Parathyroid adenoma (tissue), 2 donors: Measurements from ENCODE around the gene THEMIS.

Experiments
- H2AFZ ChIP-seq: fragments of 300-600 bp; sonication (generic); one replicate; pipeline ENCODE4 v1.7.0; 2017; ENCODE audit warnings: antibody characterized with exemption, mild to moderate bottlenecking
- H3K27ac ChIP-seq: fragments of 300-600 bp; sonication (generic); one replicate; pipeline ENCODE4 v1.7.0; 2017
- H3K27me3 ChIP-seq: fragments of 300-600 bp; sonication (generic); one replicate; pipeline ENCODE4 v1.7.0; 2017; ENCODE audit warnings: low read length; ENCODE audit not compliant: control insufficient read depth, insufficient read depth
- H3K36me3 ChIP-seq: fragments of 300-600 bp; sonication (generic); one replicate; pipeline ENCODE4 v1.7.0; 2017; ENCODE audit warnings: low read length; ENCODE audit not compliant: control insufficient read depth, insufficient read depth
- H3K4me1 ChIP-seq: fragments of 300-600 bp; sonication (generic); one replicate; pipeline ENCODE4 v1.7.0; 2017; ENCODE audit warnings: control low read depth
- H3K4me2 ChIP-seq: fragments of 300-600 bp; sonication (generic); one replicate; pipeline ENCODE4 v1.7.0; 2017; ENCODE audit warnings: low read length
- H3K4me3 ChIP-seq: fragments of 300-600 bp; sonication (generic); one replicate; pipeline ENCODE4 v1.7.0; 2017; ENCODE audit warnings: low read depth, low read length
- H3K79me2 ChIP-seq: fragments of 300-600 bp; sonication (generic); one replicate; pipeline ENCODE4 v1.7.0; 2017; ENCODE audit warnings: control low read depth
- H3K9ac ChIP-seq: fragments of 300-600 bp; sonication (generic); one replicate; pipeline ENCODE4 v1.7.0; 2017; ENCODE audit warnings: mild to moderate bottlenecking
- H3K9me3 ChIP-seq: fragments of 300-600 bp; sonication (generic); one replicate; pipeline ENCODE4 v1.7.0; 2017; ENCODE audit warnings: low read length; ENCODE audit not compliant: control insufficient read depth
- CTCF ChIP-seq: fragments of 300-600 bp; sonication (generic); IDR thresholded peaks from one replicate; pipeline ENCODE4 v1.7.0; 2017; ENCODE audit warnings: antibody characterized with exemption, mild to moderate bottlenecking
- donor health status: primary hyperparathyroidism.

Gene THEMIS

GRCh38 chr6:127941228-127941627, 40.4 kb upstream of the THEMIS start:
- H3K4me3 ChIP-seq, result no peak overlapping the region
- no peaks in the 10 kb centered on the region for H3K36me3 ChIP-seq
- no peak overlapping the region for H3K27ac ChIP-seq
- no peak overlapping the region for H3K9ac ChIP-seq
- peak overlapping the region; percentile 45 for H3K4me2 ChIP-seq
- no peaks in the 10 kb centered on the region for H3K4me1 ChIP-seq
- H3K9me3 ChIP-seq, result no peaks in the 10 kb centered on the region
- TF ChIP-seq CTCF, result no peak
- H3K27me3 ChIP-seq, result no peaks in the 10 kb centered on the region
- H3K79me2 ChIP-seq, result no peaks in the 10 kb centered on the region
- H2AFZ ChIP-seq, result no peak overlapping the region

GRCh38 chr6:127939442-127940066, 38.7 kb upstream of the THEMIS start:
- Histone ChIP-seq H3K4me3 (no peak overlapping the region), H3K9ac (no peak overlapping the region), H3K4me2 (no peak overlapping the region), H3K27ac (no peak overlapping the region), H2AFZ (peak overlapping the region; percentile 40), H3K9me3 (no peaks in the 10 kb centered on the region), H3K36me3 (no peaks in the 10 kb centered on the region), H3K4me1 (no peaks in the 10 kb centered on the region), H3K79me2 (no peaks in the 10 kb centered on the region), H3K27me3 (no peaks in the 10 kb centered on the region)
- TF ChIP-seq CTCF, result no peak

GRCh38 chr6:127938701-127939100, 37.8 kb upstream of the THEMIS start:
- H3K9ac ChIP-seq, result no peak overlapping the region
- H3K27me3 ChIP-seq, result no peaks in the 10 kb centered on the region
- H3K27ac ChIP-seq, result no peak overlapping the region
- H3K4me3 ChIP-seq, result no peak overlapping the region
- H3K9me3 ChIP-seq, result no peaks in the 10 kb centered on the region
- no peak overlapping the region for H3K4me2 ChIP-seq
- H3K36me3 ChIP-seq, result no peaks in the 10 kb centered on the region
- no peaks in the 10 kb centered on the region for H3K79me2 ChIP-seq
- no peaks in the 10 kb centered on the region for H3K4me1 ChIP-seq
- no peak overlapping the region for H2AFZ ChIP-seq
- no peak for TF ChIP-seq CTCF

GRCh38 chr6:127937747-127938146, 36.9 kb upstream of the THEMIS start:
- H3K4me2 ChIP-seq, result no peak overlapping the region
- no peaks in the 10 kb centered on the region for H3K4me1 ChIP-seq
- H2AFZ ChIP-seq, result no peak overlapping the region
- no peak overlapping the region for H3K4me3 ChIP-seq
- H3K9ac ChIP-seq, result no peak overlapping the region
- TF ChIP-seq CTCF, result no peak
- H3K27me3 ChIP-seq, result no peaks in the 10 kb centered on the region
- H3K9me3 ChIP-seq, result no peaks in the 10 kb centered on the region
- no peaks in the 10 kb centered on the region for H3K79me2 ChIP-seq
- no peaks in the 10 kb centered on the region for H3K36me3 ChIP-seq
- H3K27ac ChIP-seq, result no peak overlapping the region

- H3K9me3 ChIP-seq, result no peaks in the 10 kb centered on the region
- no peaks in the 10 kb centered on the region for H3K36me3 ChIP-seq
- no peak overlapping the region for H3K27ac ChIP-seq
- no peaks in the 10 kb centered on the region for H3K4me1 ChIP-seq
- no peak overlapping the region for H3K9ac ChIP-seq
- H3K4me3 ChIP-seq, result no peak overlapping the region
- no peak overlapping the region for H3K4me2 ChIP-seq
- no peaks in the 10 kb centered on the region for H3K27me3 ChIP-seq
- no peak for TF ChIP-seq CTCF
- no peaks in the 10 kb centered on the region for H3K79me2 ChIP-seq
- H2AFZ ChIP-seq, result no peak overlapping the region
Observed at GRCh38 chr6:127937102-127937501, 36.2 kb upstream of the THEMIS start.
